ENCODE measurements around the gene PRDX5.
"Not testable (repeated sequence)": the region's sequence is repeated elsewhere in the genome, so short reads cannot be mapped to it uniquely, and the experiment has no call there.

The PRDX5 gene

DNA sequence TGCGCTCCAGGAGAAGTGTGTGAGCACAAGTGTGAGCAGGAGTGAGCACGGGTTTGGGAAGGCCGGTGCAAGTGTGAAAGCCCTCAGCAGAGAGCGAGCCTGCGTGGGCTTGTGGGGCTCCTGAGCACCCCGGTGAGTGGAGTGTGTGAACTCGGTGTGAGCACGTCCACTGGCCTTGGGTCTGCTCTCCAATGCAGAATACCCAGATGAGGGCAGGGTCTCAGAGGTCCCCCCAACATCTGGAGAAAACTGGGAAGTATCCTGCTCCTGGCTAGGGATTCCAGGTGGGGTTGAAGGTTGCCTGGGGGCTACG, 11.4 kb upstream of the PRDX5 start:
- DNase-seq, result no peak

DNA sequence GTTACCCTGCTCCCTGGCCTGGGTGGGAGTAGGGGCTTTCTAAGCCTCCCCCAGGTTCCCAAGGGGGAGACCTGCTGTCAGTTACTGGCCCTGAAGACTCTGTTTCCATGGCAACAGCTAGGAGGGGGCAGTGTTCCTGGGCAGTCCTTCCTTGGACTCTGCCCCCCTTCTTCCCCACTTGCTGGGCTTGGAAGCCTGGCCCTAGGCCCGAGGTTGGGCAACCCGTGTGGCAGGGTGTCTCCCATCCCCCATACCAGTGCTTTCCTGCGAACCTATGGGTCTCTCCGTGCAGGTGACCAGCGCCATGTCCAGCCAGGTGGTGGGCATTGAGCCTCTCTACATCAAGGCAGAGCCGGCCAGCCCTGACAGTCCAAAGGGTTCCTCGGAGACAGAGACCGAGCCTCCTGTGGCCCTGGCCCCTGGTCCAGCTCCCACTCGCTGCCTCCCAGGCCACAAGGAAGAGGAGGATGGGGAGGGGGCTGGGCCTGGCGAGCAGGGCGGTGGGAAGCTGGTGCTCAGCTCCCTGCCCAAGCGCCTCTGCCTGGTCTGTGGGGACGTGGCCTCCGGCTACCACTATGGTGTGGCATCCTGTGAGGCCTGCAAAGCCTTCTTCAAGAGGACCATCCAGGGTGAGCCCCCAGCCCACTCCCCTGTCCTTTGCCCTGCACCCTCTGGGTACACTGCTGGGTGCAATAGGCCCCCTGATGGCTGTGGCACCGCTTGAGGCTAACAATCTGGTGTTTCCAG, 10.9 kb upstream of the PRDX5 start:
- no peak for DNase-seq

- not testable (repeated sequence) for DNase-seq
These were observed 10.1 kb upstream of the PRDX5 start for GRCh38 chr11:64307795-64308194.

- DNase-seq, result no peak
These were observed 5.0 kb upstream of the PRDX5 start for GRCh38 chr11:64312947-64313346.

DNA sequence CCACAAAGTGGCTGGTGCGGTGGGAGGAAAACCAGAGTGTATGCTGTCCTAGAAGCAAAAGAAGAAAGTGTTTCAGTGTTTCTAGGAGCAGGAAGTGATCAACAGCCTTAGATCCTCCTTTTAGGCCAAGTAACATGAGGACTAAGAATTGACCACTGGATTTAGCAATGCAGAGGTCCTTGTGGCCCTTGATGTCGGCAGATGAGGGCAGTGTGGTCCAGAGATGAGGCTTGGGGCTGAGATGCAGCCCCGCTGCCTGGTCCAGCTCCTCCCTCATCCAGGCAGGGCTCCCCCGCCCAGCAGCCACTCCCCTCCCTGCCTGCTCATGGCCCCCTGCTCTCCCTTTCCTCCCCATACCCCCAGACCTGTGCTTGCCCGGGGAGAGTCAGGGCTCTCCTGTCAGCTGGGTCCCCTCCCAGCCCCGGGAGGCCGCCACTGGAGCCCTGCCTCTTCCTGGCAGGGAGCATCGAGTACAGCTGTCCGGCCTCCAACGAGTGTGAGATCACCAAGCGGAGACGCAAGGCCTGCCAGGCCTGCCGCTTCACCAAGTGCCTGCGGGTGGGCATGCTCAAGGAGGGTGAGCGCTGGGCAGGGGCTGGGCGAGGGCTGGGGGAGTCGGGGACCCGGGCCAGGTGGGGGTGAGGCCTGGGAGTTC, 4.3 kb upstream of the PRDX5 start:
- DNase-seq, result peak; percentile 79

GRCh38 chr11:64314146-64314804, 3.6 kb upstream of the PRDX5 start:
- DNase-seq, result no peak

DNA sequence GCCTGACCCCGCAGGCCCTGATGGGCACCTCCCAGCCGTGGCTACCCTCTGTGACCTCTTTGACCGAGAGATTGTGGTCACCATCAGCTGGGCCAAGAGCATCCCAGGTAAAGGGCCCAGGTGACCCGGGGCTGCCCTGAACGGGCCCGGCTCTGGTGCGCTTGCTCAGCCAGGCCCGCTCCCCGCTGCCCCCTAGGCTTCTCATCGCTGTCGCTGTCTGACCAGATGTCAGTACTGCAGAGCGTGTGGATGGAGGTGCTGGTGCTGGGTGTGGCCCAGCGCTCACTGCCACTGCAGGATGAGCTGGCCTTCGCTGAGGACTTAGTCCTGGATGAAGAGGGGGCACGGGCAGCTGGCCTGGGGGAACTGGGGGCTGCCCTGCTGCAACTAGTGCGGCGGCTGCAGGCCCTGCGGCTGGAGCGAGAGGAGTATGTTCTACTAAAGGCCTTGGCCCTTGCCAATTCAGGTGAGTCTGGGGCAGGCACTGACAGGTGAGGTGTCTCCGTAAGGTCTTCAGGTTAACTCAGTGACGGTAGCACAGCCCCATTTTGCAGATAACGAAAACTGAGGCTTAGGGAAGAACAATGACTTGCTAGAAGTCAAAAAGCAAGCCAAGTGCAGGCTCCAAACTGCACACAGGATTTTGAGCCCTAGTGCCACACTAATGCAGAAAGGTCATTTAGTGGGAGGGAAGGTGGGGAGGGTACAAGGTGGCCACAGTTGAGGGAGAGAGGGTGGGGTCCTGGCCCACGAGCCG, 2.9 kb upstream of the PRDX5 start:
- DNase-seq, result no peak

GRCh38 chr11:64315667-64316526, 2.0 kb upstream of the PRDX5 start:
- not testable (repeated sequence) for DNase-seq

- peak; percentile 48 for DNase-seq
These were observed 1.1 kb upstream of the PRDX5 start for GRCh38 chr11:64316672-64317324.

DNA sequence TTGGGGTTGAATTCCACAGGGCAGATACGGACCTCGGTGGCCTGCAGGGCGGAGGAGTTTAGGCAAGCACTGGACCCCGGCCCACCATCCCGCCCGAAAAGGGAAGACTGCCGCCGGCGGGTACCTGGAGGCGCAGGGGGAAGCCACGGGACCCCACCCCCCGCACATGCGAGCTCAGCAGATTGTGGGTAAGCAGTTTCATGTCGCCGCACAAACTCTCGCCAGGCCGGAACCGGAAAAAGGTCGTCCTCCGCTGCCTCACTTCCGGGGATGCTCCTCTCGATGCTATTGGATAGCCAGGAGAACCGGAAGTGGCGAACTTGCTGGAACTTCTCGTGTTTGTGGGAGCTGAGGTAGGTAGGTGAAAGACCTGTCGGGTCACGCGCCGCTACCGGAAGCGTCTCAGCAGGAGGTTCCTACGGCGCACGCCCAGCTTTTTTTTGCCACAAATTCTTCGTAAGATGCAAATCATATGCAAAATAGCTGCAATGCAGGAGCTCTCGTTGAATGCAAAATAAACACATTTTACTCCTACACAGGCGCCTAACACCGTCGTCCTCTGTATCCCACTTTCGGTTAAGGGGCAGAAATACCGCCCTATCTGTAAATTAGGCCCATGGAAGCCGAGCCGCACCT, 478 bp upstream of the PRDX5 start, which contains the start of gene TRMT112:
Gene TRMT112, minus strand, starts transcription at position 235 of the 636 bp plus-strand sequence. Its CDS starts 33 bp downstream, at position 202.
- peak; percentile 98 for DNase-seq

DNA sequence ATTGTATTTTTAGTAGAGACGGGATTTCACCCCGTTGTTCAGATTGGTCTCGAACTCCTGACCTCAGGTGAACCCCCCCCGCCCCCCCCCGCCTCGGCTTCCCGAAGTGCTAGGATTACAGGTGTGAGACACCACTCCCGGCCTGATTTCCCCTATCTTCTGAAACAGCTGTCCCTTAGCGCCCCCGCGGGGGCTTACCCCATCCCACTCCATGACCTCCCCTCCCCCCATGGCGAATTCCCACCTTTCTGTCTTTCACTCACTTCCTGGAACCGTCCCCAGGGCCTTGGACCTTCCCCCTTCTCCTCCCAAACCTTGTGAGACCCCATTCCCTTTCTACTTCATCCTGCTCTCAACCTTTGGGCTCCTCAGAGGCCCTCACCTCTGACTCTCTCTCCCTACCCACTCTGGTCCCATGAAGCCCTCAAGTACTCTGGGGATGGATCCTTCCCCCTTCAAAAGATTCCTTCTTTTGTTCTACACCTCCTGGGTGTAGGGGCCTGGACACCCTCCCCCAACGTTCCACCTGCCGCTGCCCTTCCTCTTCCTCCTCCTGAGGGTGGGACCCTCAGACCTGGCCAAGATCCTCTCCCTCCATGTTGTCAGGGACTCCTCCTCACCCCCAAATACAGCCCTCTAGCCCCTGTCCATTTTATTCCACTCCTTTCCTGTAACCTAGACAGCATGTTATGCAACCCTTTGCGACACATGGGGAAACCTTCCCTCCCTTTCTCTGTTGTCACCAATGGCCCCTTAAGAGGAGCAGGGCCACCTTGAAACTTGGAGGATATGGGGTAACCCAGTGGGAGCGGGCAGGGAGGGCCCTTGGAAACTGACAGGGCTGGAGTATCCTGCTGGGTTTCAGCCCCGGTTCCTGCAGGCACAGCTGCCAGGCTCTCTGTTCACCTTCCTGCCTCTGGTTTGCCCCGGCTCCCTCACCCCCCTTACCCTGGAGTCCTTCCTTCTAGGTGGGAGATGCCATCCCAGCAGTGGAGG, 1.1 kb downstream of the PRDX5 start:
- DNase-seq, result peak; percentile 55

- no peak for DNase-seq
These were observed 2.6 kb downstream of the PRDX5 start for GRCh38 chr11:64320556-64320955.

- no peak for DNase-seq
These were observed 3.1 kb downstream of the PRDX5 start for GRCh38 chr11:64321026-64321425.

GRCh38 chr11:64321533-64321932, 3.6 kb downstream of the PRDX5 start:
- no peak for DNase-seq

DNA sequence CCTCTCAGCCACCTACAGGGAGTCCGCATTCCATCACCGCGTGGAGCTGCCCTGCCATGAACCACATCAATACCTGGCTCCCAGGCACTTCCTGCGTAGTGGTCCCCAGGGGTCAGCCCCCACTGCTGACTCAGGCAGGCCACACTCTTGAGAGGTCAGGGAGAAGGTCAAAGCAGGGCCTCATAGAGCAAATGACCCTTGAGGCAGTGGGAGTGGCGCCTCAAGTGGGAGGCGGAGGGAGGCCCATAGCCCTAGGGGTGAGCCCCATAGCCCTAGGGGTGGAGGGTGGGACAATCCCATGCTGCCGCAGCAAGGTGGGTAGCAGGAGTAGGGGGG, 5.0 kb downstream of the PRDX5 start:
- no peak for DNase-seq

- DNase-seq, result no peak
These were observed 5.5 kb downstream of the PRDX5 start for GRCh38 chr11:64323373-64323772.

DNA sequence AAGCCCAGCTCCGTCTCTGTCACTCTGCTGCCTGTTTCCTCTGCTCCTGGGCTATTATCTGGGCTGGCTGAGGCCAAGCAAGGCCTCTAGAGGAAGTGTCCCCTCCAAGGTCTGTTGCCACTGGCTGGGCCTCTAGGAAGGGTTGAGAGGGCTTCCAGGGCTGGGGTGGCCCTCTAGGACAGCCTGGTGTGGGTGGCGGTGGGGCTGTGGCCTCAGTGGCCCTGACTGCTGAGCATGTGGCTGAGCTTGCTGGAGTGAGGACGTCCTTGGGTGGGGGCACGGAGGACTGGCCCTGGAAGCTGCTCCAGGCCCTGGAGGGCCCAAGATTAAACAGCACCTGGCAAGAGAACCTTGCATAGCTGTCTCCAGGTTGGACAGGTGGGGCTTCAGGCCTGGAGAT, 6.1 kb downstream of the PRDX5 start:
- DNase-seq, result not testable (repeated sequence)

GRCh38 chr11:64324692-64325469, 7.0 kb downstream of the PRDX5 start:
- DNase-seq, result no peak

DNA sequence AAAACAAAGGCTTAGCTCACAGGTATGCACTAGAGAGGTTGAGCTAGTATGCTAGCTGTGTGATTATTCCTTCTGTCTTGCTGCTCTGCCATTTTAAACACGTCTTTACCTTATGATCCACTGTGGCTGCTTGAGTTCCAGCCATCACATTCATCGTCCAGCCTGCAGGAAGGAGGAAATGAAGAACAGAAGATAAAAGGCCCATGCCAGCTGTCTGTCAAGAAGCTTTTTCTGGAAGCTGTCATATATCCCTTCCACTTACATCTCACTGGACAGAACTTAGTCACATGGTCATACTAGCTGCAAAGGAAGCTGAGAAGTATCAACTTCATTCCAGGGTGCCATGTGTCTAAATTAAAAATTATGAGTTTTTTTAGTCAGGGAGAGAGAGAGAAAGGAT, 9.5 kb downstream of the PRDX5 start:
- DNase-seq, result no peak
